Stomach (tissue), 9 donors: ENCODE data around the gene MYOC. TPM values are rescaled to one million over a fixed set of nuclear protein-coding genes. Genes with fewer than 3 reads are reported as not detected.

ENCODE experiments used
- DNase-seq, 2 donors: peaks; one replicate each; pipeline versions ENCODE4 v3.0.0 to v3.0.0-alpha.2; 2013 to 2019
- H3K27ac ChIP-seq, 5 donors: fragments of 200-600 bp in 4 of 5; sonication (generic) in 4 of 5; one replicate each; pipeline ENCODE4 v1.5.1; 2013 to 2019; ENCODE audit warnings: mild to moderate bottlenecking in 1 of 5, moderate library complexity in 1 of 5
- H3K27me3 ChIP-seq, 3 donors: fragments of 200-600 bp; sonication (generic); one replicate each; pipeline ENCODE4 v1.5.1; 2017 to 2019; ENCODE audit warnings: mixed run types in 1 of 3
- H3K36me3 ChIP-seq, 4 donors: fragments of 200-600 bp; sonication (generic); 1 replicate in 3 of 4; 2 replicates in 1 of 4; pipeline ENCODE4 v1.5.1; 2016 to 2019
- H3K4me1 ChIP-seq, 4 donors: fragments of 200-600 bp; sonication (generic); one replicate each; pipeline ENCODE4 v1.5.1; 2016 to 2019
- H3K4me3 ChIP-seq, 4 donors: fragments of 200-600 bp; sonication (generic) in 3 of 4; one replicate each; pipeline ENCODE4 v1.5.1; 2016 to 2019; ENCODE audit warnings: mild to moderate bottlenecking in 1 of 4
- H3K9me3 ChIP-seq, 4 donors: fragments of 200-600 bp; sonication (generic); one replicate each; pipeline ENCODE4 v1.5.1; 2016 to 2019
- EP300 ChIP-seq: sonication (generic); formaldehyde crosslinking; IDR thresholded peaks from one replicate; pipeline ENCODE4 v1.6.1; 2017; ENCODE audit warnings: antibody characterized with exemption
- POLR2A ChIP-seq, 4 donors: fragments of 450-650 bp; IDR thresholded peaks; one replicate each; pipeline ENCODE4 v1.6.1; 2016; ENCODE audit warnings: antibody characterized with exemption in 4 of 4, control low read depth in 2 of 4, mild to moderate bottlenecking in 1 of 4, moderate library complexity in 1 of 4
- POLR2AphosphoS5 ChIP-seq, 3 donors: sonication (generic); formaldehyde crosslinking; IDR thresholded peaks; one replicate each; pipeline ENCODE4 v1.6.1; 2016; ENCODE audit warnings: antibody characterized with exemption in 3 of 3
- WGBS, 5 donors: extraction: QIAGEN DNeasy Blood & Tissue Kit in 3 of 5; methylation state at CpG; one replicate each; pipeline versions ENCODE4 v1.1.5 to v1.1.7; 2013 to 2018; 5-methylcytosine and 5-hydroxymethylcytosine counted together
- intact Hi-C: fragments of 100-400 bp; cut with DNase I; formaldehyde crosslinking; loops from one replicate; pipeline ENCODE4 v1.15.1; 2023; ENCODE audit warnings: low total_unique reads
- polyA plus RNA-seq, 3 donors: library from polyadenylated mRNA; stranded (reverse); fragments of 200-250 nt; gene quantifications; one replicate each; pipeline ENCODE4 v1.2.3, GENCODE V29; 2013
- total RNA-seq, 5 donors: library from RNA; depleted of rRNA; stranded (reverse); fragments of >200 nt; gene quantifications; one replicate each; pipeline versions ENCODE4 v1.1.0 to v1.2.3, GENCODE V29; 2014 to 2016
- TF ChIP-seq, protein P1 (sequence below), 7 experiments: fragments of 450-650 bp in 4 of 7; fragments of 200-600 bp in 3 of 7; sonication (generic) in 3 of 7; IDR thresholded peaks; one replicate each; pipeline ENCODE4 v1.5.1; 2016 to 2019; ENCODE audit warnings: antibody characterized with exemption in 7 of 7, control low read depth in 2 of 7, mild to moderate bottlenecking in 1 of 7
- donor health status: healthy with polysubstance abuse.
- donor health status: Bipolar disorder and iron deficiency.
- donor health status: healthy.

Gene MYOC
- total and polyA plus RNA-seq, 8 donors, result 0.25 to 83.9 (median 2.9) TPM; not detected in 1

DNA sequence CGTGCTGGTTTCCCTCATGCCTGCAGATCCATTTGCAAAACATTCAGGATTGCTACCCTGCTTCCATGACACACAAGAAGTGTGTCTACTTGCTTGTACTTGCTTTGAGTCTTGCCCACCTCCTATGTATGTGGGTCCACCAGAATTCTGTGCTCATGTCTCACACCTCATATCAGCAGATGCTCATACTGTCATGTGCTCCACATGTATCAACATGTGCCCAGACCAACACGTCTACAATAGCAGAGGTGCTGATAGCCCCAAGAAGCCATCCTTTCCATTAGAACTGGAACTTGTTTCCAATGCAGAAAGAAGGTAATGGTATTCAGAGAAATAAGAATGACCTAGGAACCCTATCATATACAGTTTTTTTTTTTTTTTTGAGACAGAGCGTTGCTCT is 27.9 kb upstream of the MYOC start:
- no peaks in the 10 kb centered on the region for H3K9me3 ChIP-seq
- WGBS, 5 donors, result 92 to 96% (median 94%) methylated on average over 3 of the region's 3 CpGs
- no peaks in the 10 kb centered on the region for H3K27me3 ChIP-seq
- no peak overlapping the region for H3K4me3 ChIP-seq
- H3K27ac ChIP-seq, result no peak overlapping the region
- H3K4me1 ChIP-seq, result peaks cover 0 to 7% (median under 1%) of the 10 kb centered on the region in 4 donors
- no peak for DNase-seq
- H3K36me3 ChIP-seq, result no peaks in the 10 kb centered on the region
- TF ChIP-seq, protein P1, sequence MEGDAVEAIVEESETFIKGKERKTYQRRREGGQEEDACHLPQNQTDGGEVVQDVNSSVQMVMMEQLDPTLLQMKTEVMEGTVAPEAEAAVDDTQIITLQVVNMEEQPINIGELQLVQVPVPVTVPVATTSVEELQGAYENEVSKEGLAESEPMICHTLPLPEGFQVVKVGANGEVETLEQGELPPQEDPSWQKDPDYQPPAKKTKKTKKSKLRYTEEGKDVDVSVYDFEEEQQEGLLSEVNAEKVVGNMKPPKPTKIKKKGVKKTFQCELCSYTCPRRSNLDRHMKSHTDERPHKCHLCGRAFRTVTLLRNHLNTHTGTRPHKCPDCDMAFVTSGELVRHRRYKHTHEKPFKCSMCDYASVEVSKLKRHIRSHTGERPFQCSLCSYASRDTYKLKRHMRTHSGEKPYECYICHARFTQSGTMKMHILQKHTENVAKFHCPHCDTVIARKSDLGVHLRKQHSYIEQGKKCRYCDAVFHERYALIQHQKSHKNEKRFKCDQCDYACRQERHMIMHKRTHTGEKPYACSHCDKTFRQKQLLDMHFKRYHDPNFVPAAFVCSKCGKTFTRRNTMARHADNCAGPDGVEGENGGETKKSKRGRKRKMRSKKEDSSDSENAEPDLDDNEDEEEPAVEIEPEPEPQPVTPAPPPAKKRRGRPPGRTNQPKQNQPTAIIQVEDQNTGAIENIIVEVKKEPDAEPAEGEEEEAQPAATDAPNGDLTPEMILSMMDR (IDR thresholded peaks at IDR 0.05), result no peak
- TF ChIP-seq POLR2AphosphoS5 (IDR thresholded peaks at IDR 0.05) (no peak), EP300 (no peak), POLR2A (IDR thresholded peaks at IDR 0.05) (no peak)
- intact Hi-C loops, result no loop called here

DNA sequence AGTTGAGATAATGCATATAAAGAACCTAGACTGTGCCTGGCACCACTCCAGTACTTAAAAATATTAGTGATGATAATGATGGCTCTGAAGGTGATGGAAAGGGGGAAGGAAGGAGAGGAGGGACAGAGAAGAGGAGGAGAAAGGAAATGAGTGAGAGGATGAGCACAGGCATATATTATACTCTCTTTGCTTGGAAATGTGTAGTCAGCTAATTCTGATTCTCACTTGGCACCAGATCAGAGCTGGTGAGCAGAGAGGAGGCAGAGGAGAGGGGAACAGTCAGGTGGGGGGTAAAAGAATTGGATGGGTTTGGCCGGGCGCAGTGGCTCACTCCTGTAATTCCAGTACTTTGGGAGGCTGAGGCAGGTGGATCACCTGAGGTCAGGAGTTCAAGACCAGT is 24.3 kb upstream of the MYOC start:
- no peaks in the 10 kb centered on the region for H3K9me3 ChIP-seq
- no peaks in the 10 kb centered on the region for H3K27me3 ChIP-seq
- WGBS, 5 donors, result 89 to 100% (median 95%) methylated on average over 2 of the region's 2 CpGs
- intact Hi-C loops, result no loop called here
- no peak overlapping the region for H3K27ac ChIP-seq
- H3K4me3 ChIP-seq, result no peak overlapping the region
- H3K4me1 ChIP-seq, result peaks cover 0 to 26% (median 8%) of the 10 kb centered on the region in 4 donors
- TF ChIP-seq POLR2AphosphoS5 (IDR thresholded peaks at IDR 0.05), result no peak
- TF ChIP-seq, protein P1 (IDR thresholded peaks at IDR 0.05), result no peak
- TF ChIP-seq POLR2A (IDR thresholded peaks at IDR 0.05), result no peak
- no peak for TF ChIP-seq EP300
- H3K36me3 ChIP-seq, result no peaks in the 10 kb centered on the region
- no peak for DNase-seq

DNA sequence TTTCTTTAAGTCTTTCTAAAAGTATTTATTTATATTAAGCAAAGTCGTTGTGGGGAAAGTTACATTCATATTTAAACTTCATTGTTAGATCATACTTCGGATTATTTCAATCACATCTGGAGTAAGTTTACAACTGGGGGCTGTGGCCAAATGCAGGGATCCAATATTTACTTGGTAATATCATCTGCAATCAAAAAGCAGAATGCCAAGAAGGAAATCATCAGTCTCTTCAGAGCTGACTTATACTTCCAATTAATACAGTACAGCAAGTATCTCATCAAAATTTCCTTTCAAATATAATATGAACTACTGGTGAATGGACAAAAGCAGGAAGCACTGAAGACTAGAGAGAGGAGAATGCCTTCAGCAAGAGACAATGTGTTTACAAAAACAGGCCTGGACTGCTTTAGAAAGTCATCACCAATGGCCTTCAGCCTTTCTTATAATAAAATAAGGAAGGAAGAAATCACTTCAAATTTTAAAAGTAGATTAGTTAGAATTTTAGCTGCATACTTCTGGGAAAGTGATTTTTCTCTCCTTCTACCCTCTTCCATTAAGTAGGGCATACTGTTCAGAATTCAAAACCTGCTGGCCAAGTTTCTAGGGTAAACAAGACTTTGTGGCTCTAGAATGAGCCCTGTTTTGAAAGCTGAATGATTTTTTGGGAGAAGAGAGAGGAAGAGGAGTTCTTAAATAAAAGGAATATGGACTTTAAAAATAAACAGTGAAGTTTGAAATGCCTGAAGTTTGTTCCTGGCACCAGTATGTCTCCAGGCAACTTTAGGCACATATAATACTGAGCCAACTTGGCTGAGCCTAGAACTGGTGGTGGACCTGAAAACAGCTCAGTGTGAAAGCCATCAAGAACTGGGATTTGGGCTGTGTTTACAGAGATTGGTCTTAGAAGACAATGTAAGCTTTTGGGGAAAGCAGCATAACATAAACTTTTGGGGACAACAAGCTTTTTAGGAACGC is 22.2 kb upstream of the MYOC start:
- TF ChIP-seq, protein P1 (IDR thresholded peaks at IDR 0.05), result no peak
- no peak for TF ChIP-seq POLR2AphosphoS5 (IDR thresholded peaks at IDR 0.05)
- TF ChIP-seq EP300, result no peak
- Histone ChIP-seq H3K9me3 (no peaks in the 10 kb centered on the region), H3K4me3 (no peak overlapping the region), H3K27me3 (no peaks in the 10 kb centered on the region), H3K36me3 (no peaks in the 10 kb centered on the region), H3K4me1 (peaks cover 0 to 26% (median 8%) of the 10 kb centered on the region in 4 donors), H3K27ac (peak overlapping the region in 3 of 5 donors; percentile 9 to 72 (median 16))
- 37 to 66% (median 60%) methylated on average over 3 of the region's 3 CpGs for WGBS, 5 donors
- intact Hi-C loops, result no loop called here
- DNase-seq, result no peak

DNA sequence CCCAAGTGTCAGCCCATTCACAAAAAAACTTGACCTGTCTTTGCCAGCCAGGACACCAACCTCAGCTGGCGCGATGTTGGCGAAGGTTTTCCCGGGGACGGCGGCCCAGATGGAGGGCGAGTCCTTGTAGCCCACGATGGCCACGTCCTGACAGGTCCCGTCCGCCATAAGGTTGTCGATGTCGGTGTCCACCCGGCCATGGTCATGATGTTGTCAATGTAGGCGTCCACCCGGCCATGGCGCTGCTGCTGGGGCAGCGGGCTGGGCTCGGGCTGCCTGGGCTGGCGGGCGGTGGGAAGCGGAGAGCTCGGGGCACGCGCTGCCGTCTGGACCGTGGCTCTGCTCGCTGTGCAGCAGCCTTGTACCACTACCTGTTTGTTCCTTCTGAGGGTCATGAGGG is 18.3 kb upstream of the MYOC start:
- Histone ChIP-seq H3K4me1 (peaks cover 0 to 24% (median 9%) of the 10 kb centered on the region in 4 donors), H3K9me3 (no peaks in the 10 kb centered on the region), H3K27me3 (no peaks in the 10 kb centered on the region), H3K4me3 (no peak overlapping the region), H3K36me3 (no peaks in the 10 kb centered on the region), H3K27ac (no peak overlapping the region)
- no peak for DNase-seq
- 95 to 98% (median 97%) methylated on average over 28 of the region's 28 CpGs for WGBS, 5 donors
- TF ChIP-seq POLR2A (IDR thresholded peaks at IDR 0.05) (no peak), POLR2AphosphoS5 (IDR thresholded peaks at IDR 0.05) (no peak), EP300 (no peak)
- TF ChIP-seq, protein P1 (IDR thresholded peaks at IDR 0.05), result no peak
- intact Hi-C loops, result no loop called here
